ENCODE data around the gene RCBTB1.

The RCBTB1 gene

DNA sequence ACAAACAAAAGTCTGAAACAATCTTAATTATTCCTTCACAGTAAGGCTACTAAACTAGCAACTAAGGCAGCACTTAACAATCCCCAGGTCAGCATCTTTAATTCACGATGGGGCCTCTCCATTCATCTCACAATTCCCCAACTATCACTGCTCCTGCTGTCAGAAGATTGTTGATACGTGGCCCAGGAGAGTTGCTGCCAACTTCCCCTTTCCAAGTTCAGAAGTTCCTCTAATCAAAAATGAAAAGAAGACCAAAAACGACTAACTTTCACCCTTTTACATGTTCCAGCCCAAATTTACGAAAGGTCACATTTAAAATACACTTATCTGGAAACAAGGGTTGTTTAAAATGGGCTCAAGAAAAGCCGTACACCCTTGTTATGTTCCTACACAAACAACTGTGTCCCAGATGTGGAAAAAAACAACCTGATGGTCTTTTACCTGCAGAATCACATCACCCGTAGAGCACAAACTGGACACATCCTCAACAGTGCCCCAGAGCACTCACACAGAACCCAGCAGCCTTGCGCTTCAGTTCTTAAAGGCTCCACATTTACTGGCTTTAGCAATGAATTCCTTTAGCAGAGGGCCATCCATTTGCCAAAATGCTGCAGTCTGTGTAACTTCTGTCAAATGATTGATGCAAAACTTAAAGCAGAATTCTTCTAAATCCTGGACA is 51.6 kb downstream of the RCBTB1 start:
- no peaks in the 10 kb centered on the region for H3K9me3 ChIP-seq (ENCODE audit: insufficient read depth, low read depth, low read length)
- no peaks in the 10 kb centered on the region for H3K27me3 ChIP-seq (ENCODE audit: insufficient read depth, low read length)
- H3K4me1 ChIP-seq (ENCODE audit: insufficient read depth, low read length) = no peaks in the 10 kb centered on the region
- H3K27ac ChIP-seq (ENCODE audit: low read depth, low read length) = no peak overlapping the region
- no peak overlapping the region for H3K4me3 ChIP-seq (ENCODE audit: low read length)
- 87% methylated on average over 7 of the region's 7 CpGs for WGBS
- H3K36me3 ChIP-seq (ENCODE audit: insufficient read depth, low read length) = peaks cover 53% of the 10 kb centered on the region
- H3K9ac ChIP-seq (ENCODE audit: low read depth, low read length) = no peak overlapping the region

DNA sequence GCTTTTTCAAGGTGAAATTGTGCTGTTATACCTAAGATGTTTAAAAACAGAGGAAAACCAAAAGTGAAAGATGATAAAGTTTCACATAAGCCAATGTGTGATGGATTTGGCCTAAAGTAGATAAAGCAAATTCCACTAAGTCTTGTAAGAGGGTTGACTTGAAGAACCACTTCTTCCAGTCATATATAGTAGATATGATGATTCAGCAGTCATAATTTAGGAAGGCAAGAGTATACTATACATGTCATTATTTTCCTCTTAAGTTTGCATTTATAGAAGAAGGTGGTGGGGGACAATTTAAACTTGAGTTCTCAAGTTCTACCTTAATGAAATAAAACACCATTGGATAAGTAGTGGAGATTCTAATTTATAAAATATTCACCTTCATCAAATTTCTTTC is 52.3 kb downstream of the RCBTB1 start:
- Histone ChIP-seq H3K36me3 (ENCODE audit: insufficient read depth, low read length) (peaks cover 53% of the 10 kb centered on the region), H3K9ac (ENCODE audit: low read depth, low read length) (no peak overlapping the region), H3K27me3 (ENCODE audit: insufficient read depth, low read length) (no peaks in the 10 kb centered on the region), H3K27ac (ENCODE audit: low read depth, low read length) (no peak overlapping the region), H3K9me3 (ENCODE audit: insufficient read depth, low read depth, low read length) (no peaks in the 10 kb centered on the region), H3K4me1 (ENCODE audit: insufficient read depth, low read length) (no peaks in the 10 kb centered on the region), H3K4me3 (ENCODE audit: low read length) (no peak overlapping the region)

DNA sequence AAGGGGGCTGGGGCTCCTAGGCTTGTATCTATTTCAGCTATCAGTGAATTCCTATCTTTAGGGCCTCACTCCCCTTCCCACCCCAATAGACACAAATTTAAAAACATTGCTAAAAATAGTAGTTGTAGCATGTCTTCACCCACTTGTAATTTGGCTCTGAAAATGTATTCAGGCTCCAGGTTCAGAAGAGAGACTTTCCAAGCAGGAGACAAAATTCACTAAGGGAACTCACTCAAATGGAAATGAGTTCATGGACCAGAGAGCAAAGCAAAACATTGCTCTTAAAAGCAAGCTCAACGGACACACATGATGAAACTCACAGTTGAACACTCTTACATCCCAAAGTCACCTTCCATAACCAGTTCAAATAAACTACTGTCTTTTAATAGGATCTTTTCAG is 52.8 kb downstream of the RCBTB1 start:
- Histone ChIP-seq H3K9ac (ENCODE audit: low read depth, low read length) (no peak overlapping the region), H3K27me3 (ENCODE audit: insufficient read depth, low read length) (no peaks in the 10 kb centered on the region), H3K9me3 (ENCODE audit: insufficient read depth, low read depth, low read length) (no peaks in the 10 kb centered on the region), H3K27ac (ENCODE audit: low read depth, low read length) (no peak overlapping the region), H3K4me1 (ENCODE audit: insufficient read depth, low read length) (no peaks in the 10 kb centered on the region), H3K36me3 (ENCODE audit: insufficient read depth, low read length) (peaks cover 50% of the 10 kb centered on the region), H3K4me3 (ENCODE audit: low read length) (no peak overlapping the region)
- WGBS = 97% methylated on average over 1 of the region's 1 CpG

DNA sequence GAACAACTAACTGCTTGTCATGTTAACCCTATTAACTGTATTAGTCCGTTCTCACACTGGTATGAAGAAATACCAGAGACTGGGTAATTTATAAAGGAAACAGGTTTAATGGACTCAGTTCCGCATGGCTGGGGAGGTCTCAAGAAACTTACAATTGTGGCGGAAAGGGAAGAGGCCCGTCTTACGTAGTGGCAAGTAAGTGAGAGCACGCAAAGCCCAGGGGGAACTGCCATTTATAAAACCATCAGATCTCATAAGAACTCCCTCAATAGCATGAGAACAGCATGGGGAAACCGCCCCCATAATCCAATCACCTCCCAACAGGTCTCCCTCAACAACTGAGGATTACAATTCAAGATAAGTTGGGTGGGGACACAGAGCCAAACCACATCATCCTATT is 54.9 kb downstream of the RCBTB1 start:
- WGBS = 91% methylated on average over 7 of the region's 7 CpGs
- no peak overlapping the region for H3K4me3 ChIP-seq (ENCODE audit: low read length)
- no peaks in the 10 kb centered on the region for H3K4me1 ChIP-seq (ENCODE audit: insufficient read depth, low read length)

DNA sequence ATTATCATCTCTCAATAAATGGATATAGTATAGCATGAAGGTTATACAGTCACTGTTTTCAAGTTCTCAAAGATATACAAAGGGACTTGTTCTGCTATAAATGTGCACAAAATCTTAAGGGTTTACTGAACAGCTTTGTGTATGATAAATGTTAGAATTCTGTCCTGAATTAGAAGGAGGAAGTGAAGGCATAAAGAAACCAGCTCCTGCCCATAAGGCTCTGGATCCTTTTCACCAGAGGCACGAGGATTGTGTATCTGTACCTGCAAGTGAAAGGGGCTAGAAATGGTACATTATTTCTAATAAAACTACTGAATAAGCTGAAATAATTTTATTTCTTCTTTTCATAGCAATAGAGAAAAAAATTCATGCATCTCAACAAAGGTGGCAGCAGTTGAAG is 57.2 kb downstream of the RCBTB1 start:
- no peaks in the 10 kb centered on the region for H3K9me3 ChIP-seq (ENCODE audit: insufficient read depth, low read depth, low read length)
- no peak overlapping the region for H3K4me3 ChIP-seq (ENCODE audit: low read length)
- H3K9ac ChIP-seq (ENCODE audit: low read depth, low read length) = no peak overlapping the region
- H3K27ac ChIP-seq (ENCODE audit: low read depth, low read length) = no peak overlapping the region
- H3K27me3 ChIP-seq (ENCODE audit: insufficient read depth, low read length) = no peaks in the 10 kb centered on the region
- H3K4me1 ChIP-seq (ENCODE audit: insufficient read depth, low read length) = no peaks in the 10 kb centered on the region
- H3K36me3 ChIP-seq (ENCODE audit: insufficient read depth, low read length) = peaks cover 25% of the 10 kb centered on the region
- WGBS = 100% methylated on average over 1 of the region's 1 CpG

More for the DNA sequence above, 54.9 kb downstream of the RCBTB1 start:
- no peaks in the 10 kb centered on the region for H3K27me3 ChIP-seq (ENCODE audit: insufficient read depth, low read length)
- no peak overlapping the region for H3K9ac ChIP-seq (ENCODE audit: low read depth, low read length)
- H3K36me3 ChIP-seq (ENCODE audit: insufficient read depth, low read length) = peaks cover 41% of the 10 kb centered on the region
- no peaks in the 10 kb centered on the region for H3K9me3 ChIP-seq (ENCODE audit: insufficient read depth, low read depth, low read length)
- no peak overlapping the region for H3K27ac ChIP-seq (ENCODE audit: low read depth, low read length)

DNA sequence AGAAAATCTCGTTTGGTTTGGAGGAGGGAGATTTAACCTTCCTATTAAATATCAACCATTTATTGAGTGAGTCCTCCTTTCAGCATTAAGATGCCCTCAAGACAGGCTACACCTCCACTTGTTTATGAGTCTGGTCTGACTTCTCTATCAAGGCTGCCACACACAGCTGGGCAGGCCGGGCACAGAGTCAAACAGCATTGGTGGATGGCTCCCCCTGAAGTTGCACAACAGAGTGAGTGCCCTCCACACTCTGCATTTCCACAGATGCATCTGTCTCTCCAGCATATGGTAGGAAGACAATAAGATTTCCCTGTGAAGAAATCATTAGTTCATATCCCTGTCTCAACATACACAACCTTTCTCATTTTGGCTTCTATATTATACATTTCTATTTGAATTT is 58.2 kb downstream of the RCBTB1 start:
- H3K4me3 ChIP-seq (ENCODE audit: low read length) = no peak overlapping the region
- H3K27me3 ChIP-seq (ENCODE audit: insufficient read depth, low read length) = no peaks in the 10 kb centered on the region
- H3K9me3 ChIP-seq (ENCODE audit: insufficient read depth, low read depth, low read length) = no peaks in the 10 kb centered on the region
- no peak overlapping the region for H3K9ac ChIP-seq (ENCODE audit: low read depth, low read length)
- H3K36me3 ChIP-seq (ENCODE audit: insufficient read depth, low read length) = peaks cover 22% of the 10 kb centered on the region; the same call in 1 of the 2 replicates
- H3K27ac ChIP-seq (ENCODE audit: low read depth, low read length) = no peak overlapping the region
- WGBS = 96% methylated on average over 1 of the region's 2 CpGs
- H3K4me1 ChIP-seq (ENCODE audit: insufficient read depth, low read length) = no peaks in the 10 kb centered on the region

DNA sequence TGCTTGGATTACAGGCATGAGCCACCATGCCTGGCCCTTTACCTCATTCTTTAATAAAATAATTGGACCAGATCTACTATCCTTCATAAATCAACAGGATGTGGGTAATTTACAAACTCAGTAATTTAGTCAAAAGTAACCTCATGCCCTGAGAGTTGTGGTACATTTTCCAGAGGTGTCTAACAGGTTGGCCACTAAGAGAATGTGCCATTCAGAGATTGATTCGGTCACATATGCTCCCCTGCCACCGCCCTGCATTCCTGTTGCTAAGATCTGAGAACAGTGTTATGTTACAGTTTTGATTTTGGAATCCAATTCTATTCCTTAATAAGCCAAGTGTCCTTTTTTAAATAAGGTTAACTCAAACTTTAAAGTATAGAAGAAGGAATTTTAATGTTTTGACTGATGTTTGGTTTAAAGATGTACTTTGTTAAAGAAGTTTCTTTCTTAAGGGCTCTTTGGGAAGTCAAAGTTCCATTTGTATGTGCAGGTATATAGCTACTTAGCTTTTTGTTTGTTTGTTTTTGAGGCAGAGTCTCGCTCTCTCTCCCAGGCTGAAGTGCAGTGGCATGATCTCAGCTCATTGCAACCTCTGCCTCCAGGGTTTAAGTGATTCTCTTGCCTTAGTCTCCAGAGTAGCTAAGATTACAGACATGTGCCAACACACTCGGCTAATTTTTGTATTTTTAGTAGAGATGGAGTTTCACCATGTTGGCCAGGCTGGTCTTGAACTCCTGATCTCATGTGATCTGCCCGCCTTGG is 60.4 kb downstream of the RCBTB1 start:
- H3K27me3 ChIP-seq (ENCODE audit: insufficient read depth, low read length) = no peaks in the 10 kb centered on the region
- no peak overlapping the region for H3K4me3 ChIP-seq (ENCODE audit: low read length)
- WGBS = 93% methylated on average over 5 of the region's 5 CpGs
- no peak overlapping the region for H3K9ac ChIP-seq (ENCODE audit: low read depth, low read length)
- H3K4me1 ChIP-seq (ENCODE audit: insufficient read depth, low read length) = no peaks in the 10 kb centered on the region
- no peaks in the 10 kb centered on the region for H3K9me3 ChIP-seq (ENCODE audit: insufficient read depth, low read depth, low read length)
- H3K36me3 ChIP-seq (ENCODE audit: insufficient read depth, low read length) = peaks cover 21% of the 10 kb centered on the region; the same call in 1 of the 2 replicates
- H3K27ac ChIP-seq (ENCODE audit: low read depth, low read length) = no peak overlapping the region

DNA sequence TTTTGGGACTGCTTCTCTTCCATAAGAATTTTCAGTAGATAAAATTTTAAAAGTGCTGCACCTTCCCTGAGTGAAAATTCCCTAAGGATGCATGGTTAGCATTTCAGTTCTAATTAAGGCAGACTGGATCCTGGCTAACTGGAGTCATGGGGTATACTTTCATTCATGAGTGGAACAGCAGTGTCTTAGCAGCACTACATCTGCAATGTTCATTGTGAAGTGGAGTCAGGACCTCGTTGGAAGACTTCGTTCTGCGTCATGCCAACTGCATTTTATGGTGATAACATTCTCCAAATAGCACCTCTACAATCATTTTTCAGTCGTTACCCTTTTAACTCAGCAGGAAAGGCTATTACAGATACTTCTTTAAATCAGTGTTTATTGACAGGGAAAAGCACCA is 64.1 kb downstream of the RCBTB1 start:
- Histone ChIP-seq H3K27ac (ENCODE audit: low read depth, low read length) (no peak overlapping the region), H3K4me1 (ENCODE audit: insufficient read depth, low read length) (no peaks in the 10 kb centered on the region), H3K27me3 (ENCODE audit: insufficient read depth, low read length) (no peaks in the 10 kb centered on the region), H3K4me3 (ENCODE audit: low read length) (no peak overlapping the region), H3K36me3 (ENCODE audit: insufficient read depth, low read length) (0 out of 2 replicates have a peak, but pooled peaks cover 8% of the 10 kb centered on the region), H3K9ac (ENCODE audit: low read depth, low read length) (no peak overlapping the region), H3K9me3 (ENCODE audit: insufficient read depth, low read depth, low read length) (no peaks in the 10 kb centered on the region)
- WGBS = 92% methylated on average over 4 of the region's 4 CpGs

DNA sequence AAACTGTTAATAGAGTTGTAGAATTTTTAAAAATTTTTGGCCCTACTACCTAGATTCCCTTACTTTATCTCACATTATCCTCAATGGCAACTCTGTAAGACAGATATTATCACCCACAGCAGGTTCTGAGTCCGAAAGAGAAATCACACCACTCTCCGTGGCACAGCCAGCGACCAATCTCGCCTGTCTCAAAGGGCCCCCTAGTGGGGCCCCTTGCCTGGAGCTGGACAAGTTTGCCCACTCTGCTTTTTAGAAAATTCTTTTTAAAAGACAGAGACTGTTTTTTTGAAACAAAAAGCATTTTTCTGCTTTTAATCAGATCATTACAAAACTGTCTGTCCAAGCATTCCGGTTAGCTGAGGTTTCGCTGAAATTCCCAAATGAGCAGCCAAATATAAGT is 67.9 kb downstream of the RCBTB1 start:
- H3K4me1 ChIP-seq (ENCODE audit: insufficient read depth, low read length) = no peaks in the 10 kb centered on the region
- 76% methylated on average over 6 of the region's 6 CpGs for WGBS
- 0 out of 2 replicates have a peak, but pooled peaks cover 6% of the 10 kb centered on the region for H3K36me3 ChIP-seq (ENCODE audit: insufficient read depth, low read length)
- H3K9me3 ChIP-seq (ENCODE audit: insufficient read depth, low read depth, low read length) = no peaks in the 10 kb centered on the region
- no peak overlapping the region for H3K9ac ChIP-seq (ENCODE audit: low read depth, low read length)
- H3K4me3 ChIP-seq (ENCODE audit: low read length) = no peak overlapping the region
- no peak overlapping the region for H3K27ac ChIP-seq (ENCODE audit: low read depth, low read length)
- no peaks in the 10 kb centered on the region for H3K27me3 ChIP-seq (ENCODE audit: insufficient read depth, low read length)

DNA sequence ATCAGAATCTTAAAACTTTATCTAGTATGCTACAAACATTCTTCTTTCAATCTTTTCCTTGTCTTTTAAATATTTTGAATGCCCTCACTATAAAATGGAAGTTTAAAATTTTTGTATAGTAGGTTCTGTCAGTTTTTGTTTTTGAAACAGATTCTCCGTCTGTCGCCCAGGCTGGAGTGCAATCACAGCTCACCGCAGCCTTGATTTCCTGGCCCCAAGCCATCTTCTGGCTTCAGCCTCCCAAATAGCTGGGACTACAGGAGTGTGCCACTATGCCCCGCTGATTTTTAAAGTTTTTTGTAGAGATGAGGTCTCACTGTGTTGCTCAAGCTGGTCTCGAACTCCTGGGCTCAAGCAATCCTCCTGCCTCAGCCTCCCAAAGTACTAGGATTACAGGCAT is 68.9 kb downstream of the RCBTB1 start:
- H3K4me1 ChIP-seq (ENCODE audit: insufficient read depth, low read length) = no peaks in the 10 kb centered on the region
- no peak overlapping the region for H3K9ac ChIP-seq (ENCODE audit: low read depth, low read length)
- H3K27ac ChIP-seq (ENCODE audit: low read depth, low read length) = no peak overlapping the region
- no peaks in the 10 kb centered on the region for H3K9me3 ChIP-seq (ENCODE audit: insufficient read depth, low read depth, low read length)
- H3K27me3 ChIP-seq (ENCODE audit: insufficient read depth, low read length) = no peaks in the 10 kb centered on the region
- 92% methylated on average over 5 of the region's 5 CpGs for WGBS
- no peak overlapping the region for H3K4me3 ChIP-seq (ENCODE audit: low read length)
- H3K36me3 ChIP-seq (ENCODE audit: insufficient read depth, low read length) = no peaks in the 10 kb centered on the region

DNA sequence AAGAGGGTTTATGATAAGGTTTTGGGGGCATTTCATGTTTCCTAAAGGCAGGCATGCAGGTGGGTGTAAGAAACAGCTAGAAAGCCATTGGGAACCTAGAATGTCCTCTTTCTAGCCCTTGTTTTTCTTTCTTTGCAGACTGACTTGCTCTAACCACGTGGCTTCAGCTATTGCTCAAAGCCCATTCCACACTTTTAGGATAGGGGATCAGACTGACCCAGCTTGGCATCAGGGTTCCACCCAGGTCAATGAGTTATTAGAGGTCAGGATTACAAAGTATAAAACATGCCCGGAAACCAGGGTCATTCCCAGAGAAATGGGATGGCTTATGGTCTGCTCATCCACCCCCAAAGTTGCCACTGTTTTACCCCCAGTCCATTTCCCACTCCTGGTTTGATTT is 72.8 kb downstream of the RCBTB1 start:
- Histone ChIP-seq H3K4me1 (ENCODE audit: insufficient read depth, low read length) (no peaks in the 10 kb centered on the region), H3K36me3 (ENCODE audit: insufficient read depth, low read length) (no peaks in the 10 kb centered on the region)

More for the DNA sequence above, 72.8 kb downstream of the RCBTB1 start:
- no peaks in the 10 kb centered on the region for H3K9me3 ChIP-seq (ENCODE audit: insufficient read depth, low read depth, low read length)
- H3K9ac ChIP-seq (ENCODE audit: low read depth, low read length) = no peak overlapping the region
- no peak overlapping the region for H3K4me3 ChIP-seq (ENCODE audit: low read length)
- no peak overlapping the region for H3K27ac ChIP-seq (ENCODE audit: low read depth, low read length)
- WGBS = 89% methylated on average over 2 of the region's 2 CpGs
- no peaks in the 10 kb centered on the region for H3K27me3 ChIP-seq (ENCODE audit: insufficient read depth, low read length)

Measured in HUES64 (cell line).